ENCODE results near the gene ATP6V0E2. TPM values are rescaled to one million over a fixed set of nuclear protein-coding genes. Genes with fewer than 3 reads are reported as not detected.

The ATP6V0E2 gene
- total RNA-seq, 1 experiment from 2014 or later: 25.5 TPM

DNA sequence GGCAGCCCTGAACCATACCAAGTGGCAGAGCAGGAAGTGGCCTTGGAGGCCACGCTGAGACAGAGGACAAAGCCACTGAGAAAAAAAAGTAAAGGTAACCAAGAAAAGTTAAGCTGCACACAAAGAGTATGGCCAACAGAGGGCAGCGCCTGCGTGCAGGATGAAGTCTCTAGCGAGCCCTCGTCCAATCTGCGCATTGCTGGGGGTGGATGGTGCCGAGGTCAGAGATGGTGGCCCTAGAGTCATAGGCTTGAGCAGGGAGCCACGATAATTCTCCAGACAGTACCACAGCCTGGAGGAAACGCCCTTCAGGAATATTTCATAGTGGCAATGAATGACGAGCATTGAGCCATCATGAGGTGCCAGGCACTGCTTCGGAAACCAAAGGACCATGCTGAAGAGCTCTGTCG, 9.7 kb downstream of the ATP6V0E2 start:
- Histone ChIP-seq H3K79me2 (ENCODE audit: insufficient read depth, low read length) (no peaks in the 10 kb centered on the region), H3K9me2 (ENCODE audit: insufficient read depth) (no peaks in the 10 kb centered on the region), H4K20me1 (ENCODE audit: insufficient read depth) (no peaks in the 10 kb centered on the region), H3K4me2 (ENCODE audit: low read length) (no peak overlapping the region), H3K9me3 (ENCODE audit: control insufficient read depth in 1 of 2, insufficient read depth in 1 of 2, low read depth in 1 of 2, low read length in 2 of 2) (no peaks in the 10 kb centered on the region), H3K27ac (ENCODE audit: low read depth, low read length) (no peak overlapping the region), H2AFZ (ENCODE audit: low read depth, low read length, poor library complexity, severe bottlenecking) (no peak overlapping the region), H3K4me3 (replicated peaks in 1 of 2; ENCODE audit: low read depth in 1 of 2, low read length in 2 of 2) (no peak overlapping the region), H3K4me1 (ENCODE audit: control insufficient read depth in 1 of 2, insufficient read depth in 2 of 2, low read length in 2 of 2) (peaks cover 0 to 3% of the 10 kb centered on the region in 2 experiments; a peak in 1 of 4 replicates), H3K9ac (ENCODE audit: low read length) (no peak overlapping the region), H3K27me3 (ENCODE audit: insufficient read depth, low read length) (no peaks in the 10 kb centered on the region), H3K36me3 (ENCODE audit: control insufficient read depth in 1 of 2, insufficient read depth in 2 of 2, low read length in 2 of 2) (no peaks in the 10 kb centered on the region)
- POLR2A ChIA-PET: no interaction called here
- TF ChIP-seq YY1 (IDR thresholded peaks at IDR 0.05; ENCODE audit: extremely low read depth, insufficient replicate concordance, low read depth, low read length): peak; percentile 10
- TF ChIP-seq POLR2AphosphoS5 (IDR thresholded peaks at IDR 0.05; ENCODE audit: low read depth, low read length): no peak
- TF ChIP-seq RAD21 (IDR thresholded peaks at IDR 0.05; ENCODE audit: low read depth): peak; percentile 88
- TF ChIP-seq, protein P1, sequence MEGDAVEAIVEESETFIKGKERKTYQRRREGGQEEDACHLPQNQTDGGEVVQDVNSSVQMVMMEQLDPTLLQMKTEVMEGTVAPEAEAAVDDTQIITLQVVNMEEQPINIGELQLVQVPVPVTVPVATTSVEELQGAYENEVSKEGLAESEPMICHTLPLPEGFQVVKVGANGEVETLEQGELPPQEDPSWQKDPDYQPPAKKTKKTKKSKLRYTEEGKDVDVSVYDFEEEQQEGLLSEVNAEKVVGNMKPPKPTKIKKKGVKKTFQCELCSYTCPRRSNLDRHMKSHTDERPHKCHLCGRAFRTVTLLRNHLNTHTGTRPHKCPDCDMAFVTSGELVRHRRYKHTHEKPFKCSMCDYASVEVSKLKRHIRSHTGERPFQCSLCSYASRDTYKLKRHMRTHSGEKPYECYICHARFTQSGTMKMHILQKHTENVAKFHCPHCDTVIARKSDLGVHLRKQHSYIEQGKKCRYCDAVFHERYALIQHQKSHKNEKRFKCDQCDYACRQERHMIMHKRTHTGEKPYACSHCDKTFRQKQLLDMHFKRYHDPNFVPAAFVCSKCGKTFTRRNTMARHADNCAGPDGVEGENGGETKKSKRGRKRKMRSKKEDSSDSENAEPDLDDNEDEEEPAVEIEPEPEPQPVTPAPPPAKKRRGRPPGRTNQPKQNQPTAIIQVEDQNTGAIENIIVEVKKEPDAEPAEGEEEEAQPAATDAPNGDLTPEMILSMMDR (IDR thresholded peaks at IDR 0.05 in 2 of 3, conservative IDR thresholded peaks at IDR 0.05 in 1 of 3; ENCODE audit: borderline replicate concordance in 1 of 3, insufficient read depth in 1 of 3, low read depth in 2 of 3, low read length in 2 of 3): peak; percentile 72 to 82 (median 77); a peak in 5 of 6 replicates
- TF ChIP-seq, protein P2, sequence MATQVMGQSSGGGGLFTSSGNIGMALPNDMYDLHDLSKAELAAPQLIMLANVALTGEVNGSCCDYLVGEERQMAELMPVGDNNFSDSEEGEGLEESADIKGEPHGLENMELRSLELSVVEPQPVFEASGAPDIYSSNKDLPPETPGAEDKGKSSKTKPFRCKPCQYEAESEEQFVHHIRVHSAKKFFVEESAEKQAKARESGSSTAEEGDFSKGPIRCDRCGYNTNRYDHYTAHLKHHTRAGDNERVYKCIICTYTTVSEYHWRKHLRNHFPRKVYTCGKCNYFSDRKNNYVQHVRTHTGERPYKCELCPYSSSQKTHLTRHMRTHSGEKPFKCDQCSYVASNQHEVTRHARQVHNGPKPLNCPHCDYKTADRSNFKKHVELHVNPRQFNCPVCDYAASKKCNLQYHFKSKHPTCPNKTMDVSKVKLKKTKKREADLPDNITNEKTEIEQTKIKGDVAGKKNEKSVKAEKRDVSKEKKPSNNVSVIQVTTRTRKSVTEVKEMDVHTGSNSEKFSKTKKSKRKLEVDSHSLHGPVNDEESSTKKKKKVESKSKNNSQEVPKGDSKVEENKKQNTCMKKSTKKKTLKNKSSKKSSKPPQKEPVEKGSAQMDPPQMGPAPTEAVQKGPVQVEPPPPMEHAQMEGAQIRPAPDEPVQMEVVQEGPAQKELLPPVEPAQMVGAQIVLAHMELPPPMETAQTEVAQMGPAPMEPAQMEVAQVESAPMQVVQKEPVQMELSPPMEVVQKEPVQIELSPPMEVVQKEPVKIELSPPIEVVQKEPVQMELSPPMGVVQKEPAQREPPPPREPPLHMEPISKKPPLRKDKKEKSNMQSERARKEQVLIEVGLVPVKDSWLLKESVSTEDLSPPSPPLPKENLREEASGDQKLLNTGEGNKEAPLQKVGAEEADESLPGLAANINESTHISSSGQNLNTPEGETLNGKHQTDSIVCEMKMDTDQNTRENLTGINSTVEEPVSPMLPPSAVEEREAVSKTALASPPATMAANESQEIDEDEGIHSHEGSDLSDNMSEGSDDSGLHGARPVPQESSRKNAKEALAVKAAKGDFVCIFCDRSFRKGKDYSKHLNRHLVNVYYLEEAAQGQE (IDR thresholded peaks at IDR 0.05; ENCODE audit: low read depth): no peak
- intact Hi-C loops (cut with micrococcal nuclease): loop anchor here (1.0 kb wide), 1 partner anchor 393 kb away; no protein-coding TSS in a partner anchor
- ATAC-seq (peak; percentile 95), DNase-seq (ENCODE audit: low read depth, low spot score) (peak; percentile 37)
- RAD21 ChIA-PET (ENCODE audit: low non-redundant PET in 1 of 2, low total read pairs in 2 of 2, uncharacterized antibody in 2 of 2, unreplicated experiment in 2 of 2): no interaction called here
- CTCF ChIA-PET: interaction anchor here (1.0 to 1.3 kb wide), 2 partner anchors 13 to 76 kb away, joined by 3 to 4 read pairs; no protein-coding TSS in a partner anchor
- BruUV-seq (replicated peaks): no TSS peak
